GM12878 (cell line): ENCODE measurements around the gene RASSF4. TPM values are rescaled to one million over a fixed set of nuclear protein-coding genes. Genes with fewer than 3 reads are reported as not detected.

Experiments
- ATAC-seq: fragments of 200-7000 bp; cut with Tn5 transposase; 3 replicates; pipeline ENCODE4 v1.9.1; 2020; ENCODE audit warnings: mild to moderate bottlenecking, moderate library complexity
- BruUV-seq: library from RNA; stranded (reverse); fragments of 400-500 nt; replicated peaks from 2 replicates; lab custom pipeline; 2021; lab: Mats Ljungman, UMichigan
- CTCF ChIA-PET: fragments of 300-600 bp; sonication (Branson Sonifier 250); formaldehyde crosslinking; extraction: SDS; loops from one replicate; lab custom pipeline; 2021; ENCODE audit warnings: inconsistent platforms; lab: Yijun Ruan, JAX
- POLR2A ChIA-PET: fragments of 350-600 bp; formaldehyde crosslinking; extraction: SDS; loops from one replicate; lab custom pipeline; 2021; ENCODE audit warnings: inconsistent platforms; lab: Charles Lee
- RAD21 ChIA-PET: fragments of 300-600 bp; sonication (Branson Sonifier 250); formaldehyde crosslinking; loops from one replicate; lab custom pipeline; 2023; ENCODE audit warnings: antibody characterized with exemption; ENCODE audit not compliant: unreplicated experiment; lab: Charles Lee
- SMC1A ChIA-PET: fragments of 300-600 bp; sonication (Branson Sonifier 250); formaldehyde crosslinking; loops from one replicate; lab custom pipeline; 2023; ENCODE audit not compliant: unreplicated experiment, uncharacterized antibody; lab: Charles Lee
- DNase-seq: peaks from one replicate; pipeline ENCODE4 v3.0.0-alpha.2; 2011; ENCODE audit warnings: low read depth, low spot score
- FAIRE-seq: peaks from 3 replicates; lab custom pipeline; 2011; peaks lifted over from hg19 to GRCh38; lab: Jason Lieb, UNC
- H2AFZ ChIP-seq: 2 replicates; pipeline ENCODE4 v1.6.0; 2011; ENCODE audit warnings: low read depth, low read length, control low read depth; ENCODE audit not compliant: control insufficient read depth
- H3K27ac ChIP-seq: 2 replicates; pipeline ENCODE4 v1.5.1; 2011; ENCODE audit warnings: control low read depth; ENCODE audit not compliant: control insufficient read depth, insufficient read depth
- H3K27me3 ChIP-seq, 2 experiments: replicated peaks in 1 of 2; 2 replicates each; pipeline versions ENCODE4 v1.6.0 to v1.6.1; 2011; ENCODE audit warnings: low read length in 1 of 2; ENCODE audit not compliant: control insufficient read depth in 2 of 2, insufficient read depth in 2 of 2
- H3K36me3 ChIP-seq, 2 experiments: 2 replicates each; pipeline ENCODE4 v1.5.1; 2011; ENCODE audit warnings: low read length in 1 of 2; ENCODE audit not compliant: control insufficient read depth in 2 of 2, insufficient read depth in 2 of 2
- H3K4me1 ChIP-seq: 2 replicates; pipeline ENCODE4 v1.6.1; 2011; ENCODE audit warnings: mild to moderate bottlenecking, low read length, moderate library complexity, mixed read lengths; ENCODE audit not compliant: control insufficient read depth, insufficient read depth
- H3K4me2 ChIP-seq: 2 replicates; pipeline ENCODE4 v1.6.0; 2011; ENCODE audit warnings: control low read depth; ENCODE audit not compliant: control insufficient read depth, insufficient read depth
- H3K4me3 ChIP-seq: fragments of 200-600 bp; sonication (generic); 2 replicates; pipeline ENCODE4 v1.5.1; 2016
- H3K79me2 ChIP-seq: 2 replicates; pipeline ENCODE4 v1.6.0; 2011; ENCODE audit warnings: low read length; ENCODE audit not compliant: control insufficient read depth, insufficient read depth
- H3K9ac ChIP-seq: 2 replicates; pipeline ENCODE4 v1.8.0; 2011; ENCODE audit warnings: low read length, control low read depth, mixed read lengths; ENCODE audit not compliant: control insufficient read depth, insufficient read depth
- H3K9me3 ChIP-seq: replicated peaks from 3 replicates; pipeline ENCODE4 v1.5.1; 2011; ENCODE audit warnings: mild to moderate bottlenecking, low read length; ENCODE audit not compliant: control insufficient read depth, insufficient read depth
- H4K20me1 ChIP-seq: 2 replicates; pipeline ENCODE4 v1.6.0; 2011; ENCODE audit not compliant: control insufficient read depth, insufficient read depth
- BHLHE40 ChIP-seq, 2 experiments: fragments of 450-650 bp in 1 of 2; IDR thresholded peaks; 2 replicates each; pipeline ENCODE4 v1.6.1; 2011 to 2017; ENCODE audit warnings: low read depth in 2 of 2, borderline replicate concordance in 1 of 2, improper control_type of control experiment in 1 of 2, low read length in 1 of 2, mild to moderate bottlenecking in 1 of 2
- POLR2AphosphoS2 ChIP-seq: IDR thresholded peaks from 2 replicates; pipeline ENCODE4 v1.6.1; 2011; ENCODE audit warnings: low read depth, mild to moderate bottlenecking, low read length, improper control_type of control experiment, moderate library complexity
- POU2F2 ChIP-seq: IDR thresholded peaks from 3 replicates; pipeline ENCODE4 v1.6.1; 2011; ENCODE audit warnings: low read depth, mild to moderate bottlenecking, low read length, borderline replicate concordance
- SMAD1 ChIP-seq: fragments of 450-650 bp; IDR thresholded peaks from 2 replicates; pipeline ENCODE4 v1.6.1; 2018; ENCODE audit warnings: mild to moderate bottlenecking, low read depth; ENCODE audit not compliant: partially characterized antibody
- STAT1 ChIP-seq: fragments of 450-650 bp; conservative IDR thresholded peaks from 2 replicates; pipeline ENCODE4 v1.6.1; 2014; ENCODE audit warnings: antibody characterized with exemption, mild to moderate bottlenecking
- whole genome bisulfite sequencing: methylation state at CpG from one replicate; pipeline ENCODE4 v1.1.6; 2016; ENCODE audit warnings: low lambda C conversion rate; ENCODE audit not compliant: insufficient replicate concordance, insufficient coverage; ENCODE audit errors: missing lambda C conversion rate; 5-methylcytosine and 5-hydroxymethylcytosine counted together
- in situ Hi-C: fragments of 300-500 bp; cut with MboI; formaldehyde crosslinking; loops from 9 replicates; pipeline ENCODE4 v1.14.3; 2018; ENCODE audit warnings: mixed read lengths
- intact Hi-C: fragments of 100-400 bp; cut with micrococcal nuclease; formaldehyde crosslinking; loops from one replicate; pipeline ENCODE4 v1.14.2; 2022; ENCODE audit not compliant: unreplicated experiment
- polyA plus RNA-seq, 11 experiments: library from polyadenylated mRNA; depleted of rRNA in 4 of 11; unstranded in 6 of 11; stranded (reverse) in 5 of 11; fragments of >200 nt; fragmentation: Nextera tagmentation in 4 of 11; fragmentation: Illumina TruSeq in 1 of 11; extraction: Ambion mirVana in 4 of 11; extraction: Trizol in 1 of 11; gene quantifications; 1 replicate in 1 of 11; 2 replicates in 10 of 11; pipeline versions ENCODE4 v1.2.1 to v1.2.3, GENCODE V29; 2011 to 2016; ENCODE audit warnings: inconsistent platforms in 2 of 11, missing spikeins in 2 of 11, low read depth in 1 of 11
- total RNA-seq, 4 experiments: library from RNA; depleted of rRNA in 3 of 4; stranded (reverse); fragments of >200 nt in 3 of 4; fragmentation: Illumina TruSeq in 1 of 4; extraction: Trizol in 1 of 4; gene quantifications; 2 replicates each; pipeline versions ENCODE4 v1.2.1 to v1.2.3, GENCODE V29; 2013 to 2021
- TF ChIP-seq, protein P1 (sequence below): fragments of 450-650 bp; IDR thresholded peaks from 2 replicates; pipeline ENCODE4 v1.6.1; 2016; ENCODE audit warnings: mild to moderate bottlenecking, moderate library complexity, borderline replicate concordance

The RASSF4 gene
- total and polyA plus RNA-seq, 10 of the 15 experiments (the other 5 are each of a cell fraction or from before 2014, with no cell fraction given) = 3.7 to 71.1 (median 16.8) TPM

DNA sequence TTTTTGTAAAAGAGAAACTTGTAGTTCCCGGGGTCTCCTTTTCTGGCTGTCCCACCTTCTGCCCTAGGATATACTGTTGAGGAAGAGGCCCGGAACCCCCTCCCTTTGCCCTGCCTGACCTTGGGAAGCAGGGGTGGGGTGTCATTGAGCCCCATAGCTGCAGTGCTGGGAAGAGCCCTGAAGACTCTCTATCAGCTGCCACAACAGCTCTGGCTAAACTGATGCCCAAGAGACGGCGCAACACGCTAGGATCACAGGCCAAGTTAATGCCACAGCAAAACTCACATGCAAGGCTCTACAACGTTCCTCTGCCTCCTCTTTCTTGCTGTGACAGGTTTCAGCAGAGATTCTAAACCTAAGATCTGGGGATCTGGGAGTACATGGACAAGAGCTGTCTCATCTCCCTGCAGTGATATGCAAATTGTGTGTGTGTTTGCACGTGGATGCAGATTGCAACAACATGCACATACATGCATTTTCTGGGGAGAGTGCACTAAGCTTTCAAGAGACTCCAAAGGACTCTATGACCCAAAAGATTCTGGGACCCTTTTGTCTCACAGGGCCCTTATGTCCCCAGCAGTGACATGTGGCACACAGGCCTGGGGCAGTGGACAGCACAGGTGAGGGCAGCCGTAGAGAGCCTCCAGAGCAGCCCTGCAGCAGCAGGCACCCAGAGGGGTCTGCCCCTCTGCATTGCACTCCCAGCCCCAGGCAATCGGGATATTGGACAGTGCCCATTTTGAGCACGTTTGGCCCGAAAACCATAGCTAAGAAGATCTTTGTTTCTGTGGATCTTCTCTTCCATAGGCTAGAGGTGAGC is 2.5 kb downstream of the RASSF4 start:
- ChIA-PET POLR2A (interaction anchor here (1.8 to 14.0 kb wide), 4 partner anchors 9 to 17 kb away, joined by 7 to 174 read pairs (median 59); partner anchors contain the start of gene DEPP1), SMC1A (interaction anchor here (0.7 to 9.3 kb wide), 11 partner anchors 9 to 46 kb away, joined by 3 to 147 read pairs (median 8); partner anchors contain the start of gene DEPP1), CTCF (interaction anchor here (1.1 to 9.1 kb wide), 8 partner anchors 11 to 28 kb away, joined by 3 to 116 read pairs (median 4); partner anchors contain the start of gene DEPP1), RAD21 (interaction anchor here (0.9 to 9.2 kb wide), 7 partner anchors 10 to 38 kb away, joined by 3 to 124 read pairs (median 38); partner anchors contain the start of genes DEPP1 and ZNF22)
- 90% methylated on average over 11 of the region's 11 CpGs for WGBS
- no peaks in the 10 kb centered on the region for H3K36me3 ChIP-seq
- no peaks in the 10 kb centered on the region for H3K27me3 ChIP-seq
- H3K9me3 ChIP-seq = no peaks in the 10 kb centered on the region
- H3K4me3 ChIP-seq = peak overlapping the region; percentile 1; the same call in 1 of the 2 replicates
- H3K27ac ChIP-seq = peak overlapping the region; percentile 85
- peaks cover 70% of the 10 kb centered on the region for H3K4me1 ChIP-seq
- FAIRE-seq (no peak), ATAC-seq (no peak), DNase-seq (no peak)
- peak overlapping the region; percentile 82 for H3K4me2 ChIP-seq
- peak overlapping the region; percentile 62; the same call in 1 of the 2 replicates for H3K9ac ChIP-seq
- peaks cover 47% of the 10 kb centered on the region for H3K79me2 ChIP-seq
- TF ChIP-seq SMAD1 (no peak), BHLHE40 (IDR thresholded peaks at IDR 0.05; ENCODE audit: borderline replicate concordance in 1 of 2, low read depth in 2 of 2, low read length in 1 of 2) (peak; percentile 66 to 76; a peak in 3 of 4 replicates), POU2F2 (peak; percentile 54; the same call in 1 of the 3 replicates), STAT1 (no peak), POLR2AphosphoS2 (no peak)
- TF ChIP-seq, protein P1, sequence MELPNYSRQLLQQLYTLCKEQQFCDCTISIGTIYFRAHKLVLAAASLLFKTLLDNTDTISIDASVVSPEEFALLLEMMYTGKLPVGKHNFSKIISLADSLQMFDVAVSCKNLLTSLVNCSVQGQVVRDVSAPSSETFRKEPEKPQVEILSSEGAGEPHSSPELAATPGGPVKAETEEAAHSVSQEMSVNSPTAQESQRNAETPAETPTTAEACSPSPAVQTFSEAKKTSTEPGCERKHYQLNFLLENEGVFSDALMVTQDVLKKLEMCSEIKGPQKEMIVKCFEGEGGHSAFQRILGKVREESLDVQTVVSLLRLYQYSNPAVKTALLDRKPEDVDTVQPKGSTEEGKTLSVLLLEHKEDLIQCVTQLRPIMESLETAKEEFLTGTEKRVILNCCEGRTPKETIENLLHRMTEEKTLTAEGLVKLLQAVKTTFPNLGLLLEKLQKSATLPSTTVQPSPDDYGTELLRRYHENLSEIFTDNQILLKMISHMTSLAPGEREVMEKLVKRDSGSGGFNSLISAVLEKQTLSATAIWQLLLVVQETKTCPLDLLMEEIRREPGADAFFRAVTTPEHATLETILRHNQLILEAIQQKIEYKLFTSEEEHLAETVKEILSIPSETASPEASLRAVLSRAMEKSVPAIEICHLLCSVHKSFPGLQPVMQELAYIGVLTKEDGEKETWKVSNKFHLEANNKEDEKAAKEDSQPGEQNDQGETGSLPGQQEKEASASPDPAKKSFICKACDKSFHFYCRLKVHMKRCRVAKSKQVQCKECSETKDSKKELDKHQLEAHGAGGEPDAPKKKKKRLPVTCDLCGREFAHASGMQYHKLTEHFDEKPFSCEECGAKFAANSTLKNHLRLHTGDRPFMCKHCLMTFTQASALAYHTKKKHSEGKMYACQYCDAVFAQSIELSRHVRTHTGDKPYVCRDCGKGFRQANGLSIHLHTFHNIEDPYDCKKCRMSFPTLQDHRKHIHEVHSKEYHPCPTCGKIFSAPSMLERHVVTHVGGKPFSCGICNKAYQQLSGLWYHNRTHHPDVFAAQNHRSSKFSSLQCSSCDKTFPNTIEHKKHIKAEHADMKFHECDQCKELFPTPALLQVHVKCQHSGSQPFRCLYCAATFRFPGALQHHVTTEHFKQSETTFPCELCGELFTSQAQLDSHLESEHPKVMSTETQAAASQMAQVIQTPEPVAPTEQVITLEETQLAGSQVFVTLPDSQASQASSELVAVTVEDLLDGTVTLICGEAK = no peak
- no TSS peak for BruUV-seq
- in situ Hi-C loops = loop anchor here (10.0 to 25.0 kb wide), 2 partner anchors 1557 to 1800 kb away; partner anchors contain the start of gene HNRNPF
- intact Hi-C loops = loop anchor here (10.0 kb wide), 2 partner anchors 413 to 1817 kb away; partner anchors contain the start of gene ALOX5
- no peaks in the 10 kb centered on the region for H4K20me1 ChIP-seq
- no peak overlapping the region for H2AFZ ChIP-seq
